IMR-90 (cell line): ENCODE measurements around the gene HCLS1. TPM values are rescaled to one million over a fixed set of nuclear protein-coding genes. Genes with fewer than 3 reads are reported as not detected.

Experiments
- ATAC-seq: fragments of 200-7000 bp; cut with Tn5 transposase; 2 replicates; pipeline ENCODE4 v1.9.1; 2020; ENCODE audit warnings: low read depth, mild to moderate bottlenecking, moderate library complexity
- BruUV-seq: library from RNA; stranded (reverse); fragments of 400-500 nt; replicated peaks from 2 replicates; lab custom pipeline; 2021; lab: Mats Ljungman, UMichigan
- CTCF ChIA-PET: fragments of 300-600 bp; formaldehyde crosslinking; extraction: SDS; loops from one replicate; lab custom pipeline; 2021; ENCODE audit warnings: antibody characterized with exemption; lab: Yijun Ruan, JAX
- POLR2A ChIA-PET: fragments of 300-600 bp; sonication (Branson Sonifier 250); formaldehyde crosslinking; loops from one replicate; lab custom pipeline; 2022; ENCODE audit warnings: antibody characterized with exemption; ENCODE audit not compliant: unreplicated experiment; lab: Charles Lee
- DNase-seq: peaks from one replicate; pipeline ENCODE4 v3.0.0; 2013
- H2AFZ ChIP-seq: replicated peaks from 2 replicates; pipeline ENCODE3; 2013; ENCODE audit warnings: low read length, mild to moderate bottlenecking; ENCODE audit not compliant: poor library complexity
- H2AK5ac ChIP-seq: 2 replicates; pipeline ENCODE4 v1.6.1; 2013; ENCODE audit warnings: low read depth, low read length, inconsistent platforms
- H2AK9ac ChIP-seq: replicated peaks from 2 replicates; pipeline ENCODE3; 2013; ENCODE audit warnings: mild to moderate bottlenecking, low read depth, low read length, moderate library complexity; ENCODE audit not compliant: poor library complexity
- H2BK120ac ChIP-seq: 2 replicates; pipeline ENCODE4 v1.6.1; 2013; ENCODE audit warnings: low read depth, low read length, inconsistent platforms
- H2BK15ac ChIP-seq: 3 replicates; pipeline ENCODE4 v1.6.1; 2013; ENCODE audit warnings: low read depth, low read length, inconsistent platforms
- H2BK20ac ChIP-seq: 2 replicates; pipeline ENCODE4 v1.6.1; 2013; ENCODE audit warnings: low read depth, mild to moderate bottlenecking, inconsistent platforms, low read length, moderate library complexity
- H2BK5ac ChIP-seq: 2 replicates; pipeline ENCODE4 v1.6.1; 2013; ENCODE audit warnings: mild to moderate bottlenecking, low read depth, low read length, inconsistent platforms; ENCODE audit not compliant: poor library complexity, severe bottlenecking
- H3K14ac ChIP-seq: replicated peaks from 2 replicates; pipeline ENCODE4 v1.6.1; 2013; ENCODE audit warnings: low read depth, low read length, inconsistent platforms
- H3K18ac ChIP-seq: 2 replicates; pipeline ENCODE4 v1.6.1; 2013; ENCODE audit warnings: low read depth, low read length, control low read depth
- H3K23ac ChIP-seq: 2 replicates; pipeline ENCODE4 v1.6.1; 2013; ENCODE audit warnings: low read depth, low read length, inconsistent platforms
- H3K27ac ChIP-seq: 2 replicates; pipeline ENCODE4 v1.5.1; 2013; ENCODE audit warnings: mild to moderate bottlenecking, control low read depth, low read length; ENCODE audit not compliant: insufficient read depth
- H3K27me3 ChIP-seq: 2 replicates; pipeline ENCODE4 v1.6.1; 2013; ENCODE audit warnings: low read length; ENCODE audit not compliant: control insufficient read depth, insufficient read depth
- H3K36me3 ChIP-seq: 2 replicates; pipeline ENCODE4 v1.6.1; 2013; ENCODE audit warnings: low read length, mixed read lengths; ENCODE audit not compliant: control insufficient read depth, insufficient read depth
- H3K4ac ChIP-seq: 2 replicates; pipeline ENCODE4 v1.6.1; 2013; ENCODE audit warnings: low read depth, low read length, inconsistent platforms
- H3K4me1 ChIP-seq: 2 replicates; pipeline ENCODE4 v1.6.1; 2013; ENCODE audit warnings: low read length, mixed read lengths; ENCODE audit not compliant: control insufficient read depth, insufficient read depth
- H3K4me2 ChIP-seq: 2 replicates; pipeline ENCODE4 v1.6.1; 2013; ENCODE audit warnings: low read depth, mild to moderate bottlenecking, control low read depth, low read length, moderate library complexity
- H3K4me3 ChIP-seq: 2 replicates; pipeline ENCODE4 v1.5.1; 2013; ENCODE audit warnings: low read depth, mild to moderate bottlenecking, control low read depth, low read length, moderate library complexity; ENCODE audit not compliant: insufficient read depth
- H3K56ac ChIP-seq: 2 replicates; pipeline ENCODE4 v1.6.1; 2013; ENCODE audit warnings: low read length, inconsistent platforms; ENCODE audit not compliant: insufficient read depth; ENCODE audit errors: extremely low read depth
- H3K79me1 ChIP-seq, 2 experiments: 2 replicates each; pipeline ENCODE4 v1.6.1; 2013; ENCODE audit warnings: low read length in 2 of 2, inconsistent platforms in 1 of 2, low read depth in 1 of 2
- H3K9ac ChIP-seq: 2 replicates; pipeline ENCODE4 v1.6.1; 2013; ENCODE audit warnings: low read depth, low read length, control low read depth
- H3K9me1 ChIP-seq: 2 replicates; pipeline ENCODE4 v1.6.1; 2013; ENCODE audit warnings: low read length, inconsistent platforms; ENCODE audit not compliant: insufficient read depth
- H3K9me3 ChIP-seq: 2 replicates; pipeline ENCODE4 v1.6.1; 2013; ENCODE audit warnings: low read length; ENCODE audit not compliant: control insufficient read depth, insufficient read depth
- H4K20me1 ChIP-seq: 2 replicates; pipeline ENCODE4 v1.6.1; 2013; ENCODE audit warnings: low read length, inconsistent platforms; ENCODE audit not compliant: insufficient read depth
- H4K5ac ChIP-seq: 2 replicates; pipeline ENCODE4 v1.6.1; 2013; ENCODE audit warnings: mild to moderate bottlenecking, low read depth, low read length, control low read depth
- H4K8ac ChIP-seq, 2 experiments: 2 replicates each; pipeline ENCODE4 v1.6.1; 2013; ENCODE audit warnings: low read depth in 2 of 2, low read length in 2 of 2, control low read depth in 1 of 2, inconsistent platforms in 1 of 2
- H4K91ac ChIP-seq: 2 replicates; pipeline ENCODE4 v1.6.1; 2013; ENCODE audit warnings: low read depth, low read length, inconsistent platforms; ENCODE audit not compliant: insufficient read depth
- CEBPB ChIP-seq: IDR thresholded peaks from 2 replicates; pipeline ENCODE4 v1.6.1; 2012; ENCODE audit warnings: low read depth, low read length, improper control_type of control experiment
- WGBS, 2 experiments: methylation state at CpG; one replicate each; pipeline versions ENCODE4 v1.1.5 to v1.1.7; 2013; ENCODE audit warnings: missing lambda C conversion rate in 2 of 2; ENCODE audit not compliant: insufficient read length in 1 of 2; ENCODE audit errors: extremely low coverage in 2 of 2; 5-methylcytosine and 5-hydroxymethylcytosine counted together
- dilution Hi-C: fragments of 300-500 bp; cut with HindIII; formaldehyde crosslinking; loops from one replicate; pipeline ENCODE4 v1.14.3; 2018; ENCODE audit warnings: low sequenced_read_pairs; ENCODE audit not compliant: unreplicated experiment
- in situ Hi-C: fragments of 300-500 bp; cut with MboI; formaldehyde crosslinking; loops from 3 replicates; pipeline ENCODE4 v1.14.3; 2019; ENCODE audit warnings: low sequenced_read_pairs, inconsistent platforms, mixed read lengths
- intact Hi-C: fragments of 100-400 bp; cut with micrococcal nuclease; formaldehyde crosslinking; loops from 2 replicates; pipeline ENCODE4 v1.10.0; 2022
- polyA plus RNA-seq, 3 experiments: library from polyadenylated mRNA; depleted of rRNA; stranded (reverse); fragments of >200 nt; gene quantifications; 2 replicates each; pipeline ENCODE4 v1.2.3, GENCODE V29; 2012; ENCODE audit warnings: low replicate concordance in 1 of 3
- total RNA-seq: library from RNA; depleted of rRNA; stranded (reverse); fragments of >200 nt; gene quantifications from 2 replicates; pipeline ENCODE4 v1.2.3, GENCODE V29; 2012

Gene HCLS1
- total and polyA plus RNA-seq, 2 of the 4 experiments (the other 2 are of a cell fraction) = 0.54 to 0.67 TPM

- ChIA-PET CTCF (no interaction called here), POLR2A (interaction anchor here (0.5 kb wide), 1 partner anchor 50 kb away, joined by 4 read pairs; no protein-coding TSS in a partner anchor)
- Histone ChIP-seq H2BK15ac (no peak overlapping the region), H3K9me1 (no peaks in the 10 kb centered on the region), H4K20me1 (no peaks in the 10 kb centered on the region), H3K4me1 (no peaks in the 10 kb centered on the region), H4K5ac (no peak overlapping the region), H3K27me3 (peaks cover 6% of the 10 kb centered on the region), H3K4me3 (no peak overlapping the region), H3K9ac (no peak overlapping the region), H2BK20ac (no peak overlapping the region), H3K9me3 (no peaks in the 10 kb centered on the region), H2AFZ (no peak overlapping the region), H3K18ac (no peak overlapping the region), H3K27ac (no peak overlapping the region), H3K4ac (no peak overlapping the region), H2AK9ac (no peak overlapping the region), H2BK5ac (no peak overlapping the region), H3K36me3 (no peaks in the 10 kb centered on the region), H2AK5ac (no peak overlapping the region), H4K8ac (no peak overlapping the region), H3K23ac (no peak overlapping the region), H3K79me1 (no peaks in the 10 kb centered on the region), H3K14ac (no peak overlapping the region), H4K91ac (no peak overlapping the region), H2BK120ac (no peak overlapping the region), H3K56ac (no peak overlapping the region), H3K4me2 (no peak overlapping the region)
- dilution Hi-C loops = no loop called here
- TF ChIP-seq CEBPB = no peak
- intact Hi-C loops = no loop called here
- no CpG with 5 or more reads among the region's 3 CpGs for WGBS, 2 experiments
- no TSS peak for BruUV-seq
- in situ Hi-C loops = no loop called here
- no peak for ATAC-seq
- no peak for DNase-seq
Measured at GRCh38 chr3:121627622-121628021, 33.1 kb downstream of the HCLS1 start.
